Urothelium cell line (cell line): Measurements from ENCODE around the gene PPP1R3G.

Experiments
- DNase-seq: peaks from one replicate; pipeline ENCODE4 v3.0.0; 2011; ENCODE audit warnings: low spot score, mixed read lengths
- FAIRE-seq: peaks from 2 replicates; lab custom pipeline; 2011; peaks lifted over from hg19 to GRCh38; lab: Jason Lieb, UNC

Gene PPP1R3G

GRCh38 chr6:5068153-5068751 is 16.9 kb upstream of the PPP1R3G start:
- FAIRE-seq (no peak), DNase-seq (no peak)

- DNase-seq (no peak), FAIRE-seq (no peak)
Measured at GRCh38 chr6:5071216-5071615, 13.9 kb upstream of the PPP1R3G start.

- DNase-seq (no peak), FAIRE-seq (no peak)
Measured at GRCh38 chr6:5072440-5072839, 12.7 kb upstream of the PPP1R3G start.

- DNase-seq (no peak), FAIRE-seq (no peak)
Measured at GRCh38 chr6:5073992-5074391, 11.1 kb upstream of the PPP1R3G start.

GRCh38 chr6:5076931-5077330 is 8.2 kb upstream of the PPP1R3G start:
- FAIRE-seq (no peak), DNase-seq (no peak)

- DNase-seq (no peak), FAIRE-seq (no peak)
Measured at GRCh38 chr6:5078121-5078669, 6.9 kb upstream of the PPP1R3G start.

GRCh38 chr6:5079692-5080091 is 5.4 kb upstream of the PPP1R3G start:
- DNase-seq (no peak), FAIRE-seq (no peak)

GRCh38 chr6:5080574-5080973 is 4.6 kb upstream of the PPP1R3G start:
- DNase-seq (no peak), FAIRE-seq (no peak)

GRCh38 chr6:5081182-5081581 is 4.0 kb upstream of the PPP1R3G start:
- FAIRE-seq: no peak

GRCh38 chr6:5081955-5082354 is 3.2 kb upstream of the PPP1R3G start:
- no peak for FAIRE-seq

More at GRCh38 chr6:5081182-5081581, 4.0 kb upstream of the PPP1R3G start:
- DNase-seq: no peak

GRCh38 chr6:5082487-5083306 is 2.4 kb upstream of the PPP1R3G start:
- FAIRE-seq (no peak), DNase-seq (no peak)

More at GRCh38 chr6:5081955-5082354, 3.2 kb upstream of the PPP1R3G start:
- DNase-seq: no peak

GRCh38 chr6:5083307-5083583 is 1.9 kb upstream of the PPP1R3G start:
- no peak for FAIRE-seq
- no peak for DNase-seq

GRCh38 chr6:5083813-5084359 is 1.3 kb upstream of the PPP1R3G start:
- FAIRE-seq: no peak

GRCh38 chr6:5084360-5084780 is 771 bp upstream of the PPP1R3G start:
- no peak for DNase-seq
- FAIRE-seq: no peak

More at GRCh38 chr6:5083813-5084359, 1.3 kb upstream of the PPP1R3G start:
- DNase-seq: no peak

GRCh38 chr6:5085648-5086293 is 630 bp downstream of the PPP1R3G start:
- FAIRE-seq (no peak), DNase-seq (no peak)

GRCh38 chr6:5086294-5086890 is 1.3 kb downstream of the PPP1R3G start:
- DNase-seq (no peak), FAIRE-seq (no peak)

GRCh38 chr6:5087389-5087788 is 2.2 kb downstream of the PPP1R3G start:
- no peak for DNase-seq
- no peak for FAIRE-seq

GRCh38 chr6:5088780-5089179 is 3.6 kb downstream of the PPP1R3G start:
- FAIRE-seq: no peak

GRCh38 chr6:5089481-5090438 is 4.6 kb downstream of the PPP1R3G start:
- DNase-seq: no peak
- no peak for FAIRE-seq

More at GRCh38 chr6:5088780-5089179, 3.6 kb downstream of the PPP1R3G start:
- no peak for DNase-seq

GRCh38 chr6:5090603-5091002 is 5.5 kb downstream of the PPP1R3G start:
- no peak for FAIRE-seq
- no peak for DNase-seq
